PFSK-1 (cell line): Measurements from ENCODE around the gene CDK15.

Source experiments
- POLR2AphosphoS5 ChIP-seq: IDR thresholded peaks from 2 replicates; pipeline ENCODE4 v1.6.1; 2012; ENCODE audit warnings: low read depth, mild to moderate bottlenecking, control low read depth, low read length, moderate library complexity
- SIN3A ChIP-seq: IDR thresholded peaks from 2 replicates; pipeline ENCODE4 v1.6.1; 2012; ENCODE audit warnings: mild to moderate bottlenecking, low read length, moderate library complexity, borderline replicate concordance; ENCODE audit not compliant: insufficient read depth
- TF ChIP-seq, protein P1 (sequence below), 2 experiments: IDR thresholded peaks; 2 replicates each; pipeline versions ENCODE4 v1.6.1 to v1.8.0; 2011 to 2012; ENCODE audit warnings: low read depth in 2 of 2, low read length in 2 of 2, control low read depth in 1 of 2, inconsistent platforms in 1 of 2, mild to moderate bottlenecking in 1 of 2, moderate library complexity in 1 of 2; ENCODE audit not compliant: insufficient read depth in 1 of 2

DNA sequence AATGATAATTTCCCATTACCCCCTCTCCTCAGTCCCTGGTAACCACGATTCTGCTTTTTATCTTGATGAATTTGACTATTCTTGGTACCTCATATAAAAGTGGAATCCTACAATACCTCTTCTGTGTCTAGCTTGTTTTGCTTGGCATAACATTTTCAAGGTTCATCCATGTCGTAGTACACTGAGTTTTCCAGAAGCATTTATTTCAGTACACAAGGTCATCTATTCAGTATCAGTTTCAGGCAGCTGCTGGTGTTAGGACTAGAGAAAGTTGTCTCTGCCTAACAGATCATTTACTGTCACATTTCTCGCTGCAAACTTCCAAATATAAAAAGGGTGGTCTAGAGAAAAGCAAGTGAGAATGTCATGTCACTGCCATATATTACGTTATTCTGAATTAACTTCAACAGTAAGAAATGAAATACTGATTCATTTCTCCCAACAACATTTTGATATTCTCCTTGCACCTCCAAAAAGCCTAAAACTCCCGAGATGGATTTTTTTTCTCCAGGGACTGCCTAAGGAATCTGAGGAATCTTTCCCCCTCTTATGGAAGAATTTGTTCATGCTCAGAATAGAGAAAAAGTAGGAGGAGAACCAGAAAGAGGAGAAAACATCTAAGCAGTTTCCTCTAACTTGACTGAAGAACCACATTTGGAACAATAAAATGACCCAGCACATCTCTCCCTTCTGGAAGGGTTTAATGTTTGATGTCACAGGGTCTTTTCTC is 36.0 kb downstream of the CDK15 start:
- TF ChIP-seq POLR2AphosphoS5, result no peak
- TF ChIP-seq, protein P1, sequence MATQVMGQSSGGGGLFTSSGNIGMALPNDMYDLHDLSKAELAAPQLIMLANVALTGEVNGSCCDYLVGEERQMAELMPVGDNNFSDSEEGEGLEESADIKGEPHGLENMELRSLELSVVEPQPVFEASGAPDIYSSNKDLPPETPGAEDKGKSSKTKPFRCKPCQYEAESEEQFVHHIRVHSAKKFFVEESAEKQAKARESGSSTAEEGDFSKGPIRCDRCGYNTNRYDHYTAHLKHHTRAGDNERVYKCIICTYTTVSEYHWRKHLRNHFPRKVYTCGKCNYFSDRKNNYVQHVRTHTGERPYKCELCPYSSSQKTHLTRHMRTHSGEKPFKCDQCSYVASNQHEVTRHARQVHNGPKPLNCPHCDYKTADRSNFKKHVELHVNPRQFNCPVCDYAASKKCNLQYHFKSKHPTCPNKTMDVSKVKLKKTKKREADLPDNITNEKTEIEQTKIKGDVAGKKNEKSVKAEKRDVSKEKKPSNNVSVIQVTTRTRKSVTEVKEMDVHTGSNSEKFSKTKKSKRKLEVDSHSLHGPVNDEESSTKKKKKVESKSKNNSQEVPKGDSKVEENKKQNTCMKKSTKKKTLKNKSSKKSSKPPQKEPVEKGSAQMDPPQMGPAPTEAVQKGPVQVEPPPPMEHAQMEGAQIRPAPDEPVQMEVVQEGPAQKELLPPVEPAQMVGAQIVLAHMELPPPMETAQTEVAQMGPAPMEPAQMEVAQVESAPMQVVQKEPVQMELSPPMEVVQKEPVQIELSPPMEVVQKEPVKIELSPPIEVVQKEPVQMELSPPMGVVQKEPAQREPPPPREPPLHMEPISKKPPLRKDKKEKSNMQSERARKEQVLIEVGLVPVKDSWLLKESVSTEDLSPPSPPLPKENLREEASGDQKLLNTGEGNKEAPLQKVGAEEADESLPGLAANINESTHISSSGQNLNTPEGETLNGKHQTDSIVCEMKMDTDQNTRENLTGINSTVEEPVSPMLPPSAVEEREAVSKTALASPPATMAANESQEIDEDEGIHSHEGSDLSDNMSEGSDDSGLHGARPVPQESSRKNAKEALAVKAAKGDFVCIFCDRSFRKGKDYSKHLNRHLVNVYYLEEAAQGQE (IDR thresholded peaks at IDR 0.05; ENCODE audit: insufficient read depth in 1 of 2, low read depth in 2 of 2, low read length in 2 of 2), result no peak
- TF ChIP-seq SIN3A, result no peak
